Left cardiac atrium (tissue), 4 donors: ENCODE results near the gene WDR27. TPM values are rescaled to one million over a fixed set of nuclear protein-coding genes. Genes with fewer than 3 reads are reported as not detected.
A peak's percentile ranks its signal among the peaks of the same experiment; 100 is the strongest.
"Not testable (repeated sequence)": the region's sequence is repeated elsewhere in the genome, so short reads cannot be mapped to it uniquely, and the experiment has no call there.

ENCODE experiments used
- ATAC-seq, 2 donors: fragments of 200-7000 bp; cut with Tn5 transposase; one replicate each; pipeline ENCODE4 v1.9.1; 2020; ENCODE audit warnings: mild to moderate bottlenecking in 2 of 2, moderate library complexity in 2 of 2
- DNase-seq: peaks from one replicate; pipeline ENCODE4 v3.0.0-alpha.2; 2020
- intact Hi-C, 2 donors: fragments of 100-400 bp; cut with DNase I; formaldehyde crosslinking; loops; one replicate each; pipeline versions ENCODE4 v1.14.1 to v1.15.1; 2022 to 2023
- total RNA-seq, 2 donors: library from RNA; stranded (reverse); fragmentation: NEBNext Ultra II Directional; extraction: Animal tissue kit (Norgen Biotek cat#: 25700); gene quantifications; one replicate each; pipeline ENCODE4 v1.2.1, GENCODE V29; 2021
- donor health status: DM: no; HTN: yes; CAD: no.
- donor health status: DM: no; HTN: yes; CAD: no; lungs with severe emphysema.
- donor health status: DM: yes; HTN: yes; CAD: no.
- donor health status: Dilated cardiomyopathy.

WDR27 gene
- total RNA-seq, 2 donors from 2014 or later = 12.3 to 12.9 TPM

- no peak for ATAC-seq
- intact Hi-C loops = no loop called here
- DNase-seq = no peak
Observed at GRCh38 chr6:169473663-169474062, 228.2 kb downstream of the WDR27 start.

GRCh38 chr6:169472786-169473416 lies 228.9 kb downstream of the WDR27 start:
- intact Hi-C loops = no loop called here
- no peak for DNase-seq
- ATAC-seq = peak; percentile 74 to 90

- intact Hi-C loops = no loop called here
- ATAC-seq = no peak
- no peak for DNase-seq
Observed at GRCh38 chr6:169470790-169471189, 231.0 kb downstream of the WDR27 start.

- intact Hi-C loops = no loop called here
- DNase-seq (no peak), ATAC-seq (no peak)
Observed at GRCh38 chr6:169469028-169469427, 232.8 kb downstream of the WDR27 start.

GRCh38 chr6:169467755-169468154 lies 234.1 kb downstream of the WDR27 start:
- ATAC-seq, DNase-seq, intact Hi-C loops: not testable (repeated sequence)

GRCh38 chr6:169466256-169466655 lies 235.6 kb downstream of the WDR27 start:
- DNase-seq, ATAC-seq, intact Hi-C loops: not testable (repeated sequence)

GRCh38 chr6:169457762-169458161 lies 244.1 kb downstream of the WDR27 start:
- DNase-seq = no peak
- intact Hi-C loops = no loop called here
- ATAC-seq = peak in 1 of 2 donors; percentile 65

GRCh38 chr6:169456840-169457239 lies 245.0 kb downstream of the WDR27 start:
- DNase-seq (no peak), ATAC-seq (no peak)
- intact Hi-C loops = no loop called here

GRCh38 chr6:169455470-169455869 lies 246.4 kb downstream of the WDR27 start:
- DNase-seq (no peak), ATAC-seq (no peak)
- intact Hi-C loops = no loop called here

GRCh38 chr6:169454872-169455204 lies 247.0 kb downstream of the WDR27 start:
- intact Hi-C loops = no loop called here
- ATAC-seq (no peak), DNase-seq (no peak)

GRCh38 chr6:169454204-169454871 lies 247.5 kb downstream of the WDR27 start:
- ATAC-seq = peak in 1 of 2 donors; percentile 35
- intact Hi-C loops = no loop called here
- DNase-seq = no peak

- ATAC-seq = peak in 1 of 2 donors; percentile 2
Observed at GRCh38 chr6:169452869-169453620, 248.8 kb downstream of the WDR27 start.

GRCh38 chr6:169452117-169452868 lies 249.5 kb downstream of the WDR27 start:
- ATAC-seq (peak; percentile 93 to 96), DNase-seq (peak; percentile 85)
- intact Hi-C loops = no loop called here

More at GRCh38 chr6:169452869-169453620, 248.8 kb downstream of the WDR27 start:
- DNase-seq = no peak
- intact Hi-C loops = no loop called here

- ATAC-seq = peak in 1 of 2 donors; percentile 21
- DNase-seq = no peak
- intact Hi-C loops = no loop called here
Observed at GRCh38 chr6:169451065-169451838, 250.6 kb downstream of the WDR27 start.

GRCh38 chr6:169450097-169450496 lies 251.7 kb downstream of the WDR27 start:
- no peak for DNase-seq
- intact Hi-C loops = no loop called here
- ATAC-seq = no peak

GRCh38 chr6:169449221-169449620 lies 252.6 kb downstream of the WDR27 start:
- ATAC-seq (no peak), DNase-seq (no peak)
- intact Hi-C loops = no loop called here

GRCh38 chr6:169445661-169446581 lies 255.9 kb downstream of the WDR27 start:
- ATAC-seq = no peak
- DNase-seq = no peak
- intact Hi-C loops = no loop called here

GRCh38 chr6:169445227-169445626 lies 256.6 kb downstream of the WDR27 start:
- ATAC-seq = no peak
- DNase-seq = no peak
- intact Hi-C loops = no loop called here
